ENCODE measurements around the gene ADCY6.
A peak's percentile ranks its signal among the peaks of the same experiment; 100 is the strongest.

The ADCY6 gene

GRCh38 chr12:48815126-48816110 is 26.5 kb upstream of the ADCY6 start:
- Histone ChIP-seq H3K79me2 (ENCODE audit: insufficient read depth, low read length) (no peaks in the 10 kb centered on the region), H3K4me2 (ENCODE audit: low read length) (peak overlapping the region; percentile 91), H2AFZ (ENCODE audit: low read length) (peak overlapping the region; percentile 95), H3K27me3 (ENCODE audit: insufficient read depth, low read length) (no peaks in the 10 kb centered on the region), H3K27ac (ENCODE audit: low read depth, low read length, poor library complexity, severe bottlenecking) (no peak overlapping the region), H3K9me2 (ENCODE audit: low read depth, low read length) (no peaks in the 10 kb centered on the region), H3K9ac (ENCODE audit: low read length) (peak overlapping the region; percentile 78), H3F3A (ENCODE audit: insufficient read depth, low read length) (peaks cover 5% of the 10 kb centered on the region; the same call in 1 of the 2 replicates), H3K9me3 (ENCODE audit: low read length) (no peaks in the 10 kb centered on the region), H3K4me1 (ENCODE audit: insufficient read depth, low read length, severe bottlenecking) (peaks cover 16% of the 10 kb centered on the region), H4K20me1 (ENCODE audit: insufficient read depth, low read length) (no peaks in the 10 kb centered on the region), H3K4me3 (ENCODE audit: low read depth, low read length, poor library complexity, severe bottlenecking) (peak overlapping the region; percentile 73), H3K36me3 (ENCODE audit: insufficient read depth, low read length) (no peaks in the 10 kb centered on the region)
- TF ChIP-seq CTCF (IDR thresholded peaks at IDR 0.05; ENCODE audit: low read length) = no peak
- TF ChIP-seq EZH2 (IDR thresholded peaks at IDR 0.05; ENCODE audit: borderline replicate concordance, low read length) = no peak

GRCh38 chr12:48814262-48815125 is 25.6 kb upstream of the ADCY6 start:
- Histone ChIP-seq H3K9me2 (ENCODE audit: low read depth, low read length) (no peaks in the 10 kb centered on the region), H3F3A (ENCODE audit: insufficient read depth, low read length) (peaks cover 5% of the 10 kb centered on the region; the same call in 1 of the 2 replicates), H3K4me2 (ENCODE audit: low read length) (peak overlapping the region; percentile 91), H3K27ac (ENCODE audit: low read depth, low read length, poor library complexity, severe bottlenecking) (no peak overlapping the region), H3K9ac (ENCODE audit: low read length) (peak overlapping the region; percentile 78), H3K27me3 (ENCODE audit: insufficient read depth, low read length) (no peaks in the 10 kb centered on the region), H2AFZ (ENCODE audit: low read length) (peak overlapping the region; percentile 95; the same call in 1 of the 2 replicates), H3K36me3 (ENCODE audit: insufficient read depth, low read length) (no peaks in the 10 kb centered on the region), H3K9me3 (ENCODE audit: low read length) (no peaks in the 10 kb centered on the region), H3K4me3 (ENCODE audit: low read depth, low read length, poor library complexity, severe bottlenecking) (peak overlapping the region; percentile 73), H3K4me1 (ENCODE audit: insufficient read depth, low read length, severe bottlenecking) (peaks cover 16% of the 10 kb centered on the region), H4K20me1 (ENCODE audit: insufficient read depth, low read length) (no peaks in the 10 kb centered on the region), H3K79me2 (ENCODE audit: insufficient read depth, low read length) (no peaks in the 10 kb centered on the region)
- TF ChIP-seq EZH2 (IDR thresholded peaks at IDR 0.05; ENCODE audit: borderline replicate concordance, low read length) (no peak), CTCF (IDR thresholded peaks at IDR 0.05; ENCODE audit: low read length) (peak; percentile 99)

GRCh38 chr12:48813465-48814261 is 24.8 kb upstream of the ADCY6 start:
- Histone ChIP-seq H2AFZ (ENCODE audit: low read length) (no peak overlapping the region), H3K9me3 (ENCODE audit: low read length) (no peaks in the 10 kb centered on the region), H3K27me3 (ENCODE audit: insufficient read depth, low read length) (no peaks in the 10 kb centered on the region), H3K4me2 (ENCODE audit: low read length) (peak overlapping the region; percentile 91), H3K79me2 (ENCODE audit: insufficient read depth, low read length) (no peaks in the 10 kb centered on the region), H3K36me3 (ENCODE audit: insufficient read depth, low read length) (no peaks in the 10 kb centered on the region), H3K27ac (ENCODE audit: low read depth, low read length, poor library complexity, severe bottlenecking) (no peak overlapping the region), H3K4me3 (ENCODE audit: low read depth, low read length, poor library complexity, severe bottlenecking) (peak overlapping the region; percentile 73), H4K20me1 (ENCODE audit: insufficient read depth, low read length) (no peaks in the 10 kb centered on the region), H3F3A (ENCODE audit: insufficient read depth, low read length) (peaks cover 5% of the 10 kb centered on the region; the same call in 1 of the 2 replicates), H3K9me2 (ENCODE audit: low read depth, low read length) (no peaks in the 10 kb centered on the region), H3K4me1 (ENCODE audit: insufficient read depth, low read length, severe bottlenecking) (peaks cover 16% of the 10 kb centered on the region), H3K9ac (ENCODE audit: low read length) (peak overlapping the region; percentile 50; the same call in 1 of the 2 replicates)
- no peak for TF ChIP-seq EZH2 (IDR thresholded peaks at IDR 0.05; ENCODE audit: borderline replicate concordance, low read length)
- no peak for TF ChIP-seq CTCF (IDR thresholded peaks at IDR 0.05; ENCODE audit: low read length)
